Measurements from ENCODE around the gene IBA57.

Gene IBA57

DNA sequence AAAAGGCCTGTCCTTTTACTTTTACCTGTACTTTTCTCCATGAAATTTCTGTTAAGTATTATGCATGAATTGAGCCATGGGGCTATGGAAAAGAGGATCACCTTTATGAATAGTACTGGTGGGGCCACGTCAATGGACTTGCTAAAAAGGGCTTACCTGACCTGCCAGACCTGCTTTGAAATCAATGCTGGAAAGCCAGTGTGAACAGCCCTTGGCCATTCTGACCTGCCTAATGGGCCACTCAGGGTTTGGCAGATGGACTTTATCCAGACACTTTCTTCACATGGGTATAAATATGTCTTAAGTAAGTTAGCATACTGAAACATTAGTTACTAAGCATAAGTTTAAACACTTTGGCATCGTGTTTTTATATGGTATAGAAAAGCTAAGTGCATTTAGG, 33.8 kb upstream of the IBA57 start:
- no peak for TF ChIP-seq FOXP2 (optimal IDR thresholded peaks at IDR 0.05; ENCODE audit: control extremely low read depth, extremely low read length, insufficient read depth)
- TF ChIP-seq EZH2 (IDR thresholded peaks at IDR 0.05): no peak
- no peak for TF ChIP-seq POLR2AphosphoS5 (IDR thresholded peaks at IDR 0.05; ENCODE audit: borderline replicate concordance, low read depth, low read length)
- no peak for DNase-seq (ENCODE audit: low read depth, low spot score)
- no peak overlapping the region for H3K4me3 ChIP-seq
- H3K36me3 ChIP-seq (ENCODE audit: insufficient read depth, low read length): no peaks in the 10 kb centered on the region
- H3K27ac ChIP-seq: no peak overlapping the region
- H3K9ac ChIP-seq (ENCODE audit: insufficient read length): no peak overlapping the region
- no peaks in the 10 kb centered on the region for H3K9me3 ChIP-seq (ENCODE audit: low read depth, low read length)

DNA sequence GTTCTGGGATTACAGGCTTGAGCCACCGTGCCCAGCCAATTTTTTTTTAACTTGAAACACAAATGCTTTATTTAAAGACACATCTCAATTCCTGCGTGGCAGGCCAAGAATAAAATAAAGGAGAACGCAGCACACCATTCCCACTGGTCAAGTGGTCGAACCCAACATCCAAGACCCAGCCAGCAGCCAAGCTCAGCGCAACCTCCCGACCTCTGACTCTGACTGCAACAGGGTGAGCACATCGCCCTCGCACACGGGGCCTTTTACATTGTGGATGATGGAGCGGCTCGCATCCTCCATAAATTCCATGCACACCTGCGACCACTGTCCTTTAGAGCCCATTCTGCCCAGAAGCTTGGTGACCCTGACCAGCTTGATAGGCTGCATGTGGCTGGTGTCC, 31.0 kb upstream of the IBA57 start:
- no peaks in the 10 kb centered on the region for H3K36me3 ChIP-seq (ENCODE audit: insufficient read depth, low read length)
- no peak overlapping the region for H3K4me3 ChIP-seq
- no peak for TF ChIP-seq EZH2 (IDR thresholded peaks at IDR 0.05)
- no peak for TF ChIP-seq POLR2AphosphoS5 (IDR thresholded peaks at IDR 0.05; ENCODE audit: borderline replicate concordance, low read depth, low read length)
- no peak for TF ChIP-seq FOXP2 (optimal IDR thresholded peaks at IDR 0.05; ENCODE audit: control extremely low read depth, extremely low read length, insufficient read depth)
- H3K9me3 ChIP-seq (ENCODE audit: low read depth, low read length): no peaks in the 10 kb centered on the region
- no peak overlapping the region for H3K27ac ChIP-seq
- H3K9ac ChIP-seq (ENCODE audit: insufficient read length): no peak overlapping the region
- no peak for DNase-seq (ENCODE audit: low read depth, low spot score)

DNA sequence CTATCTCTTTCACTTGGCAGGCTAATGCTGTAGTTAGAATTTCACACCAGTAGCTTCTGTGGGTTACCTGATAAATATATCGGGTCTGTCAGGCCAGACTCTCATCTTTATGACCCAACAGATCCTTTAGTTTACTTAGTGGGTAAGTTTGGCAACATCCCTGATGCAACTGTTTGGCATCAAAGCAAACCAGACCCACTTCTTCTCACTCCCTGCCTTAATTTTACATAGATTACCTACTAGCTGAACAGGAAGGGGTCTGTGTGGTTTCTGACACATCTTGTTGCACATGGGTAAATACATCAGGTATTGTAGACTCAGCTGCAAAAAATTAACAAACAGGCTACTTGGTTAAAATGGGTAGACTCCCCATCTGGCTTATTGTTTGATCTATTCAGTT, 28.7 kb upstream of the IBA57 start:
- no peak for TF ChIP-seq EZH2 (IDR thresholded peaks at IDR 0.05)
- no peak for TF ChIP-seq POLR2AphosphoS5 (IDR thresholded peaks at IDR 0.05; ENCODE audit: borderline replicate concordance, low read depth, low read length)
- TF ChIP-seq FOXP2 (optimal IDR thresholded peaks at IDR 0.05; ENCODE audit: control extremely low read depth, extremely low read length, insufficient read depth): no peak
- H3K27ac ChIP-seq: no peak overlapping the region
- no peaks in the 10 kb centered on the region for H3K36me3 ChIP-seq (ENCODE audit: insufficient read depth, low read length)
- no peak overlapping the region for H3K4me3 ChIP-seq
- DNase-seq (ENCODE audit: low read depth, low spot score): no peak
- no peaks in the 10 kb centered on the region for H3K9me3 ChIP-seq (ENCODE audit: low read depth, low read length)
- H3K9ac ChIP-seq (ENCODE audit: insufficient read length): no peak overlapping the region

DNA sequence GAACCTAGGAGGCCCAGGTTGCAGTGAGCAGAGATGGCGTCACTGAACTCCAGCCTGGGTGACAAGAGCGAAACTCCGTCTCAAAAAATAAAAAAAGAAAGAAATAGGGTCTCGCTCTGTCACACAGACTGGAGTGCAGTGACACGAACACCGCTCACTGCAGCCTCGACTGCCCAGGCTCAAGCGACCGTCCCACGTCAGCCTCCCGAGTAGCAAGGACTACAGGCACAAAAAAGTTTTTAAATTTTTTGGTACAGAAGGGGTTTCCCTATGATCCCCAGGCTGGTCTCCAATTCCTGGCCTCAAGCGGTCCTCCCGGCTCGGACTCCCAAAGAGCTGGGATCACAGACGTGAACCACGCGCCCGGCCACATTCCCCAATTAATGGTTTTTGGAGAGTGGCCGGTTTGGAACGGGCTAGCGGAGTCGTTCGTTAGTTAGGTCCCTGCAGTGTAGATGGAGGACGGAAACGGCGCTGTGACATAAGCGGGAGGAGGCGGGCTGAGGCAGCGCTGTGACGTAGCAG, 26.1 kb upstream of the IBA57 start:
- no peaks in the 10 kb centered on the region for H3K36me3 ChIP-seq (ENCODE audit: insufficient read depth, low read length)
- H3K9me3 ChIP-seq (ENCODE audit: low read depth, low read length): no peaks in the 10 kb centered on the region
- DNase-seq (ENCODE audit: low read depth, low spot score): no peak
- H3K4me3 ChIP-seq: peak overlapping the region; percentile 94
- TF ChIP-seq FOXP2 (optimal IDR thresholded peaks at IDR 0.05; ENCODE audit: control extremely low read depth, extremely low read length, insufficient read depth): no peak
- no peak; the same call in 1 of the 2 replicates for TF ChIP-seq POLR2AphosphoS5 (IDR thresholded peaks at IDR 0.05; ENCODE audit: borderline replicate concordance, low read depth, low read length)
- no peak for TF ChIP-seq EZH2 (IDR thresholded peaks at IDR 0.05)
- H3K9ac ChIP-seq (ENCODE audit: insufficient read length): peak overlapping the region; percentile 68
- peak overlapping the region; percentile 54 for H3K27ac ChIP-seq

DNA sequence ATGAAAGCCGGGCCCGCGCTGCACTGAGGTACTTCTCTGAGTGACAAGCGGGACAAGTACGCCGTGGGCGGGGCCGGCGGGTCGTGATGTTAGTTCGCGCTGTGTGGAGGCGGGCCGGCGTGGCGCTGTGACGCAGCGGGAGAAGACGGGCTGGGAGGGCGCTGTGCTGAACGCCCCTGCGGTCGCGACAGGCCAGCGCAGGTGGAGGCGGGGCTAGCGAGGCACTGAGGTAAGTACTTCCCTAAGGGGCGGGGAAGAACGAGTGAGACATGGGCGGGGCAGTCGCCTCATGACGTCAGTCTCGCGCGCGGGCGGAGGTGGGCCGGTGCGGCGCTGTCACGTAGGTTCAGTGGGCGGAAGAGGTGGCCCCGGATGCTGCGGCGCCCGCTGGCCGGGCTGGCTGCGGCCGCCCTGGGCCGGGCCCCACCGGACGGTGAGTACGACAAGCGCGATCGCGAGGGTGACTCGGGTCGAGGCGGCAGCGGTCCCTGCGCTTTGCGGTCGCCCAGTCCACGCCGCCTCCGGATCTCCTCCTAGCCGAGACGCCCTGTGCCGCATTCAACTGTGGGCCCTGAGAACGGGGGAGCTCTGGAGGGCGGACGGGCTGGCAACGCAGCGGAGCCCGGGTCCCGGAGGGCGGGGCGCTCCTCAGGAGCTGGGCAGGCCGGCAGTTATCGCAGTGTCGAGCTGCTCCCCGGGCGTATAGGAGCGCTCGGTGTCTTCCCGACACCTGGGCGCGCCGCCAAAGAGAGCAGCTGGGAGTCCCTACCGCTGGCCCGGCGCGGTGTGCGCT, 25.5 kb upstream of the IBA57 start, which contains the start of gene GUK1:
TSS of gene GUK1 (plus strand) at position 349 of the 793 bp plus-strand sequence. CDS start at position 373, 24 bp downstream.
- H3K9ac ChIP-seq (ENCODE audit: insufficient read length): peak within 1 kb of the TSS; percentile 78
- peak; percentile 90 for DNase-seq (ENCODE audit: low read depth, low spot score)
- no peaks in the 10 kb centered on the region for H3K36me3 ChIP-seq (ENCODE audit: insufficient read depth, low read length)
- TF ChIP-seq EZH2 (IDR thresholded peaks at IDR 0.05): no peak
- TF ChIP-seq POLR2AphosphoS5 (IDR thresholded peaks at IDR 0.05; ENCODE audit: borderline replicate concordance, low read depth, low read length): peak; percentile 55; the same call in 1 of the 2 replicates
- TF ChIP-seq FOXP2 (optimal IDR thresholded peaks at IDR 0.05; ENCODE audit: control extremely low read depth, extremely low read length, insufficient read depth): no peak
- no peaks in the 10 kb centered on the region for H3K9me3 ChIP-seq (ENCODE audit: low read depth, low read length)
- peak within 1 kb of the TSS; percentile 94 for H3K4me3 ChIP-seq
- peak within 1 kb of the TSS; percentile 54 for H3K27ac ChIP-seq

DNA sequence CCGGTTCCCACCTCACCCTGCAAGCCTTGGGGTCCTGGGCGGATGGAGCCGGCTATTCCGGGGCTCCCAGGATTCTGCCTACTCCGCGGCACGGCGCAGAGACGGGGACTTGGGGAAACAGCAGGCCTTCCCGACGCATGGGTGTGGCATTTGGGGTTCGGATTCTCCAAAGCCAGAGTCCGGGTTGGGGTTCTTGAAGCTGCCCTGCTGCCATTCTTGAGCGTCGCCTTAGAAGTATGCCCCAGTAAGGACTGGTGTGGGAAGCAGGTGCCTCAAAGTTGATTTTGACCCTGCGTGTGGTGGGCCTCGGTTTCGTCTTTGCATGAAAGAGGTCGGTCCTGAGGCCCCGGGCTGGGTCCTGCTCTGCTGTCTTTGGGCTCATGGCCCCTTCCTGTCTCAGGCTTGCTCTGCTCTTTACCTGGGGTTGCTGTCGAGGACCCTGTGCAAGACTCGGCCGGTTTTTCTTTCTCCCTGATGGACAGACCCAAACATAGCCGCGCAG, 24.8 kb upstream of the IBA57 start:
- TF ChIP-seq EZH2 (IDR thresholded peaks at IDR 0.05) (no peak), POLR2AphosphoS5 (IDR thresholded peaks at IDR 0.05; ENCODE audit: borderline replicate concordance, low read depth, low read length) (no peak), FOXP2 (optimal IDR thresholded peaks at IDR 0.05; ENCODE audit: control extremely low read depth, extremely low read length, insufficient read depth) (no peak)
- H3K9me3 ChIP-seq (ENCODE audit: low read depth, low read length): no peaks in the 10 kb centered on the region
- no peak overlapping the region for H3K27ac ChIP-seq
- H3K4me3 ChIP-seq: peak overlapping the region; percentile 94
- DNase-seq (ENCODE audit: low read depth, low spot score): no peak
- peak overlapping the region; percentile 78 for H3K9ac ChIP-seq (ENCODE audit: insufficient read length)
- no peaks in the 10 kb centered on the region for H3K36me3 ChIP-seq (ENCODE audit: insufficient read depth, low read length)

DNA sequence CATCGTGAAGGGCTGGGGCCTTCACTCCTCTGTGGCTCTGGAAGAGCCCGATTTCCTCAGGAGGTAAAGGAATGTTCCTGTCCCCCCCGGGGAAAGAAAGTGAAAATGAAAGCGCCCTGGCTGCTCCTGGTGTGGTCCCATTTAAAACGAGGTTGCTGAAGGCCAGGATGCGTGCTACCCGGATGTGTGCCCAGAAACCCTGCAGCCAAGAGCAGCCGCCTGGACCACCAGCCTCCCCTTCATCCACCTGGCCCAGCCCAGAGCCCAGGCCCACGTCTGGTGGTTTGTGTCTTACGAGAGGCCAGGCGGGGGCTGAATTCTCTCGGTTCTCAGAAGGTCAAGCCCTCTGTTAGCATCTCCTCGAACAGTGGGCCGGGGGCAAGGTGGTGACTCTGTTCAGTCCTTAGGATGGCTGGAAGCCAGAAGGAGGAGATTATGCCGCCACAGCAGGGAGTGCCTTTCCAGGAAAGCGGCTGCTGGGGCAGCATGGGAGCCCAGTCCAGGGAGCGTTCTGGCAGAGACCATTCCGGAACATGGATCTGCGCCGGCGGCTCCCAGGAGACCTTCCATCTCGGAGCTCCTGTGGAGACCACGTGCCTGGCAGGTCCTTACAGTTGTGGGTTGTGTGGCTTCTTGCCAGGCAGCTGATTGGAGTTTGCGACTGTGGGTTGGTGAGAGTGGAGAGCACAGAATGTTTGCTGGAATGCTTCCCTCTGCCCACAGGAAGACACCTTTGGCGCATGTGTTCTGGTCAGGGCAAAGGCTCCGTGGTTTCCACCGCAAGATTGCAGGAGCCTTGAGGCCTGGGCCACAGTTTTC, 24.2 kb upstream of the IBA57 start:
- no peak for DNase-seq (ENCODE audit: low read depth, low spot score)
- peak overlapping the region; percentile 94 for H3K4me3 ChIP-seq
- TF ChIP-seq POLR2AphosphoS5 (IDR thresholded peaks at IDR 0.05; ENCODE audit: borderline replicate concordance, low read depth, low read length) (0 out of 2 replicates have a peak, but pooled peaks have one; percentile 28), EZH2 (IDR thresholded peaks at IDR 0.05) (no peak)
- no peaks in the 10 kb centered on the region for H3K9me3 ChIP-seq (ENCODE audit: low read depth, low read length)
- H3K27ac ChIP-seq: no peak overlapping the region
- no peaks in the 10 kb centered on the region for H3K36me3 ChIP-seq (ENCODE audit: insufficient read depth, low read length)
- peak overlapping the region; percentile 78 for H3K9ac ChIP-seq (ENCODE audit: insufficient read length)

DNA sequence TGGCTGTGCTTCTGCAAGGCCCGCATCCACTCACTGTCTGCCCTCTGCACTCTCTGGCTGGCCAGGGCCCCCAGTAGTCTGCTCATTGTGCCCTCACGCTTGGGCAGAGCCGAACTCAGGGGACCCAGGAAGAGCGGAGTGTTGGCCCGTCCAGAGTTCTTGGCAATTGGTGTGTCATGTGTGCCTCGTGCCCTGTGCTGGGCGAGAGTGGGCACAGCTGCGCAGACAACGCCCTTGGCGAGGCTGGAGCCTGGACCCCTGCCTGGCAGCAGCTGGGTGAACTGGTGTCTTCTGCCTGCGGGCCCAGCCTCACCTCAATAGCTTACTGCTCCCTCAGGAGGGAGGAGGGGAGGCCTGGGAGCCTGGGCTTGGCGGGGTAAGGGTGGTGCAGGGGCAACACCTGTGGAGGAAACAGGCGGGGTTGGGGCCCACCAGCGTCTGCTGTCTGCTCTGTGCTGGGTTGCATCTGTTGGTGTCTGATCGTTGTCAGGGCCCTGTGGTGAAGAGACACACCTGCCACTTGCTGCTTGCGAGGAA, 23.4 kb upstream of the IBA57 start:
- Histone ChIP-seq H3K9me3 (ENCODE audit: low read depth, low read length) (no peaks in the 10 kb centered on the region), H3K27ac (no peak overlapping the region), H3K36me3 (ENCODE audit: insufficient read depth, low read length) (no peaks in the 10 kb centered on the region), H3K4me3 (peak overlapping the region; percentile 94), H3K9ac (ENCODE audit: insufficient read length) (peak overlapping the region; percentile 0)
- no peak for DNase-seq (ENCODE audit: low read depth, low spot score)
- TF ChIP-seq EZH2 (IDR thresholded peaks at IDR 0.05) (no peak), FOXP2 (optimal IDR thresholded peaks at IDR 0.05; ENCODE audit: control extremely low read depth, extremely low read length, insufficient read depth) (no peak), POLR2AphosphoS5 (IDR thresholded peaks at IDR 0.05; ENCODE audit: borderline replicate concordance, low read depth, low read length) (no peak)
